HCT116 (cell line): Measurements from ENCODE around the gene R3HDM1. TPM values are rescaled to one million over a fixed set of nuclear protein-coding genes. Genes with fewer than 3 reads are reported as not detected.

ENCODE experiments used
- ATAC-seq: fragments of 200-7000 bp; cut with Tn5 transposase; 2 replicates; pipeline ENCODE4 v1.9.1; 2020; ENCODE audit warnings: mild to moderate bottlenecking, moderate library complexity
- BruUV-seq: library from RNA; stranded (reverse); fragments of 400-500 nt; replicated peaks from 2 replicates; lab custom pipeline; 2021; lab: Mats Ljungman, UMichigan
- CTCF ChIA-PET: fragments of 300-600 bp; sonication (Branson Sonifier 250); formaldehyde crosslinking; loops from one replicate; lab custom pipeline; 2021; ENCODE audit warnings: antibody characterized with exemption; lab: Charles Lee
- POLR2A ChIA-PET: fragments of 300-600, 350-600 bp; sonication (Branson Sonifier 250); formaldehyde crosslinking; loops from one replicate; lab custom pipeline; 2021; ENCODE audit warnings: antibody characterized with exemption; lab: Charles Lee
- RAD21 ChIA-PET, 2 experiments: fragments of 300-600 bp; sonication (Branson Sonifier 250); formaldehyde crosslinking; loops; one replicate each; lab custom pipeline; 2023; ENCODE audit warnings: low total read pairs in 2 of 2; ENCODE audit not compliant: uncharacterized antibody in 2 of 2, unreplicated experiment in 2 of 2, low non-redundant PET in 1 of 2; lab: Charles Lee
- DNase-seq: peaks from one replicate; pipeline ENCODE4 v3.0.0-alpha.2; 2010; ENCODE audit warnings: low read depth, low spot score
- H2AFZ ChIP-seq: fragments of 200-600 bp; shearing (Covaris generic), sonication (generic); 2 replicates; pipeline ENCODE4 v1.6.1; 2017; ENCODE audit warnings: low read depth, mixed run types, mixed read lengths, antibody characterized with exemption, low read length; ENCODE audit not compliant: poor library complexity, severe bottlenecking
- H3K27ac ChIP-seq: 2 replicates; pipeline ENCODE4 v1.5.1; 2012; ENCODE audit warnings: low read depth, low read length
- H3K27me3 ChIP-seq: fragments of 200-600 bp; sonication (generic); 2 replicates; pipeline ENCODE4 v1.6.1; 2016; ENCODE audit warnings: mixed run types, low read length, mixed read lengths; ENCODE audit not compliant: insufficient read depth
- H3K36me3 ChIP-seq, 2 experiments: fragments of 200-500 bp in 1 of 2; fragments of 200-600 bp in 1 of 2; sonication (Bioruptor generic) in 1 of 2; sonication (generic) in 1 of 2; 2 replicates each; pipeline versions ENCODE4 v1.5.1 to v1.6.1; 2014 to 2016; ENCODE audit warnings: low read length in 2 of 2, inconsistent platforms in 1 of 2, mixed read lengths in 1 of 2, mixed run types in 1 of 2; ENCODE audit not compliant: insufficient read depth in 2 of 2, control insufficient read depth in 1 of 2
- H3K4me1 ChIP-seq, 2 experiments: fragments of 200-600 bp in 1 of 2; sonication (generic) in 1 of 2; 2 replicates each; pipeline versions ENCODE4 v1.5.1 to v1.6.1; 2012 to 2017; ENCODE audit warnings: low read length in 2 of 2, inconsistent platforms in 1 of 2, mild to moderate bottlenecking in 1 of 2, mixed read lengths in 1 of 2, mixed run types in 1 of 2, moderate library complexity in 1 of 2; ENCODE audit not compliant: insufficient read depth in 2 of 2, control insufficient read depth in 1 of 2
- H3K4me2 ChIP-seq: fragments of 200-600 bp; sonication (generic); 2 replicates; pipeline ENCODE4 v1.6.1; 2017; ENCODE audit warnings: mixed run types, low read length, mixed read lengths
- H3K4me3 ChIP-seq, 2 experiments: fragments of 200-600 bp in 1 of 2; sonication (generic) in 1 of 2; replicated peaks in 1 of 2; 2 replicates each; pipeline ENCODE4 v1.5.1; 2011 to 2016; ENCODE audit warnings: low read length in 2 of 2, control low read depth in 1 of 2, low read depth in 1 of 2, mild to moderate bottlenecking in 1 of 2, mixed read lengths in 1 of 2, mixed run types in 1 of 2
- H3K79me2 ChIP-seq: fragments of 200-600 bp; sonication (generic); 2 replicates; pipeline ENCODE4 v1.6.1; 2017; ENCODE audit warnings: mild to moderate bottlenecking, mixed run types, low read length, moderate library complexity, mixed read lengths; ENCODE audit not compliant: insufficient read depth
- H3K9ac ChIP-seq: fragments of 200-600 bp; sonication (generic); 2 replicates; pipeline ENCODE4 v1.6.1; 2016; ENCODE audit warnings: low read length, mixed read lengths
- H3K9me2 ChIP-seq: fragments of 200-600 bp; sonication (generic), shearing (Covaris generic); 2 replicates; pipeline ENCODE4 v1.6.1; 2017; ENCODE audit warnings: mixed run types, mild to moderate bottlenecking, moderate library complexity; ENCODE audit not compliant: insufficient read depth
- H3K9me3 ChIP-seq, 2 experiments: fragments of 200-500 bp in 1 of 2; fragments of 200-600 bp in 1 of 2; sonication (Bioruptor generic) in 1 of 2; sonication (generic) in 1 of 2; 2 replicates each; pipeline ENCODE4 v1.6.1; 2014 to 2017; ENCODE audit warnings: low read length in 2 of 2, mixed read lengths in 2 of 2, inconsistent platforms in 1 of 2, low read depth in 1 of 2, mild to moderate bottlenecking in 1 of 2, mixed run types in 1 of 2, moderate library complexity in 1 of 2; ENCODE audit not compliant: control insufficient read depth in 1 of 2, insufficient read depth in 1 of 2
- H4K20me1 ChIP-seq: fragments of 200-600 bp; sonication (generic), shearing (Covaris generic); 2 replicates; pipeline ENCODE4 v1.6.1; 2017; ENCODE audit warnings: mixed run types, mild to moderate bottlenecking, moderate library complexity; ENCODE audit not compliant: insufficient read depth
- CBX3 ChIP-seq: IDR thresholded peaks from 2 replicates; pipeline ENCODE4 v1.6.1; 2012; ENCODE audit warnings: low read depth
- CEBPB ChIP-seq: IDR thresholded peaks from 2 replicates; pipeline ENCODE4 v1.6.1; 2012; ENCODE audit warnings: low read depth
- CTCF ChIP-seq, 3 experiments: fragments of 200-600 bp in 1 of 3; sonication (generic) in 1 of 3; IDR thresholded peaks in 2 of 3; conservative IDR thresholded peaks in 1 of 3; 2 replicates each; pipeline ENCODE4 v1.5.1; 2012 to 2017; ENCODE audit warnings: low read depth in 2 of 3, low read length in 2 of 3, antibody characterized with exemption in 1 of 3, borderline replicate concordance in 1 of 3, control low read depth in 1 of 3, mild to moderate bottlenecking in 1 of 3, mixed read lengths in 1 of 3, mixed run types in 1 of 3, moderate library complexity in 1 of 3; ENCODE audit not compliant: insufficient read depth in 1 of 3
- ELF1 ChIP-seq: IDR thresholded peaks from 2 replicates; pipeline ENCODE4 v1.6.1; 2012; ENCODE audit warnings: low read depth, borderline replicate concordance
- EZH2 ChIP-seq: fragments of 200-600 bp; sonication (generic); IDR thresholded peaks from 2 replicates; pipeline ENCODE4 v1.6.1; 2017; ENCODE audit warnings: antibody characterized with exemption, mixed run types
- JUND ChIP-seq: IDR thresholded peaks from 2 replicates; pipeline ENCODE4 v1.6.1; 2012
- MAX ChIP-seq: IDR thresholded peaks from 2 replicates; pipeline ENCODE4 v1.6.1; 2012
- POLR2A ChIP-seq: IDR thresholded peaks from 2 replicates; pipeline ENCODE4 v1.7.0; 2011; ENCODE audit warnings: borderline replicate concordance; ENCODE audit not compliant: insufficient read depth, insufficient read length; ENCODE audit errors: extremely low read depth
- REST ChIP-seq: IDR thresholded peaks from 2 replicates; pipeline ENCODE4 v1.6.1; 2012; ENCODE audit warnings: low read depth
- SIN3A ChIP-seq: IDR thresholded peaks from 2 replicates; pipeline ENCODE4 v1.6.1; 2012; ENCODE audit warnings: low read depth
- SP1 ChIP-seq: IDR thresholded peaks from 2 replicates; pipeline ENCODE4 v1.6.1; 2012; ENCODE audit warnings: low read depth
- TCF7L2 ChIP-seq: IDR thresholded peaks from 2 replicates; pipeline ENCODE4 v1.7.0; 2011; ENCODE audit warnings: borderline replicate concordance, inconsistent platforms; ENCODE audit not compliant: insufficient read depth, insufficient read length; ENCODE audit errors: extremely low read depth
- ZFX ChIP-seq: fragments of 450-650 bp; IDR thresholded peaks from 2 replicates; pipeline ENCODE4 v1.6.1; 2017
- ZNF274 ChIP-seq: fragments of 200-500 bp; sonication (Bioruptor generic); IDR thresholded peaks from 2 replicates; pipeline ENCODE4 v1.6.1; 2014; ENCODE audit warnings: mild to moderate bottlenecking, low read depth, low read length, inconsistent platforms
- intact Hi-C: fragments of 100-400 bp; cut with micrococcal nuclease; formaldehyde crosslinking; loops from 2 replicates; pipeline ENCODE4 v1.10.0; 2022
- total RNA-seq: library from RNA; stranded (reverse); gene quantifications from one replicate; pipeline ENCODE4 v1.2.1, GENCODE V29; 2021; ENCODE audit not compliant: unreplicated experiment

The R3HDM1 gene
- total RNA-seq, 1 experiment from 2014 or later = 43.1 TPM

GRCh38 chr2:135612319-135612718, 81.0 kb downstream of the R3HDM1 start:
- H3K4me2 ChIP-seq = no peak overlapping the region
- H2AFZ ChIP-seq = no peak overlapping the region
- intact Hi-C loops = no loop called here
- no peaks in the 10 kb centered on the region for H3K9me3 ChIP-seq
- no TSS peak for BruUV-seq
- ChIA-PET CTCF (no interaction called here), RAD21 (no interaction called here), POLR2A (no interaction called here)
- no peaks in the 10 kb centered on the region for H4K20me1 ChIP-seq
- no peak overlapping the region for H3K9ac ChIP-seq
- no peaks in the 10 kb centered on the region; the same call in 1 of the 2 replicates for H3K79me2 ChIP-seq
- peaks cover 0 to 3% of the 10 kb centered on the region in 2 experiments; a peak in 1 of 4 replicates for H3K36me3 ChIP-seq
- no peak overlapping the region for H3K4me3 ChIP-seq
- DNase-seq (no peak), ATAC-seq (no peak)
- H3K9me2 ChIP-seq = no peaks in the 10 kb centered on the region
- no peak for TF ChIP-seq REST
- no peak for TF ChIP-seq SP1
- TF ChIP-seq JUND = no peak
- no peaks in the 10 kb centered on the region for H3K27me3 ChIP-seq
- no peak overlapping the region for H3K27ac ChIP-seq
- H3K4me1 ChIP-seq = no peaks in the 10 kb centered on the region

GRCh38 chr2:135615404-135615803, 84.1 kb downstream of the R3HDM1 start:
- Histone ChIP-seq H3K27ac (no peak overlapping the region), H3K9me2 (no peaks in the 10 kb centered on the region), H2AFZ (no peak overlapping the region), H3K9me3 (no peaks in the 10 kb centered on the region), H3K27me3 (no peaks in the 10 kb centered on the region), H3K4me3 (no peak overlapping the region), H3K4me2 (no peak overlapping the region), H3K4me1 (no peaks in the 10 kb centered on the region), H3K79me2 (no peaks in the 10 kb centered on the region; the same call in 1 of the 2 replicates), H3K36me3 (no peaks in the 10 kb centered on the region), H3K9ac (no peak overlapping the region), H4K20me1 (no peaks in the 10 kb centered on the region)
- POLR2A ChIA-PET = no interaction called here
- intact Hi-C loops = no loop called here
- BruUV-seq = no TSS peak
- no peak for ATAC-seq
- RAD21 ChIA-PET = no interaction called here
- no peak for DNase-seq
- CTCF ChIA-PET = no interaction called here
- TF ChIP-seq CTCF (IDR thresholded peaks at IDR 0.05 in 2 of 3, conservative IDR thresholded peaks at IDR 0.05 in 1 of 3; ENCODE audit: borderline replicate concordance in 1 of 3, insufficient read depth in 1 of 3, low read depth in 2 of 3, low read length in 2 of 3) (no peak), CEBPB (no peak), CBX3 (no peak), EZH2 (no peak), ELF1 (no peak), ZFX (no peak), ZNF274 (no peak), JUND (no peak), SP1 (no peak), SIN3A (no peak), POLR2A (no peak), TCF7L2 (no peak), MAX (no peak)
